ENCODE data around the gene MEGF8.

MEGF8 gene, protein sequence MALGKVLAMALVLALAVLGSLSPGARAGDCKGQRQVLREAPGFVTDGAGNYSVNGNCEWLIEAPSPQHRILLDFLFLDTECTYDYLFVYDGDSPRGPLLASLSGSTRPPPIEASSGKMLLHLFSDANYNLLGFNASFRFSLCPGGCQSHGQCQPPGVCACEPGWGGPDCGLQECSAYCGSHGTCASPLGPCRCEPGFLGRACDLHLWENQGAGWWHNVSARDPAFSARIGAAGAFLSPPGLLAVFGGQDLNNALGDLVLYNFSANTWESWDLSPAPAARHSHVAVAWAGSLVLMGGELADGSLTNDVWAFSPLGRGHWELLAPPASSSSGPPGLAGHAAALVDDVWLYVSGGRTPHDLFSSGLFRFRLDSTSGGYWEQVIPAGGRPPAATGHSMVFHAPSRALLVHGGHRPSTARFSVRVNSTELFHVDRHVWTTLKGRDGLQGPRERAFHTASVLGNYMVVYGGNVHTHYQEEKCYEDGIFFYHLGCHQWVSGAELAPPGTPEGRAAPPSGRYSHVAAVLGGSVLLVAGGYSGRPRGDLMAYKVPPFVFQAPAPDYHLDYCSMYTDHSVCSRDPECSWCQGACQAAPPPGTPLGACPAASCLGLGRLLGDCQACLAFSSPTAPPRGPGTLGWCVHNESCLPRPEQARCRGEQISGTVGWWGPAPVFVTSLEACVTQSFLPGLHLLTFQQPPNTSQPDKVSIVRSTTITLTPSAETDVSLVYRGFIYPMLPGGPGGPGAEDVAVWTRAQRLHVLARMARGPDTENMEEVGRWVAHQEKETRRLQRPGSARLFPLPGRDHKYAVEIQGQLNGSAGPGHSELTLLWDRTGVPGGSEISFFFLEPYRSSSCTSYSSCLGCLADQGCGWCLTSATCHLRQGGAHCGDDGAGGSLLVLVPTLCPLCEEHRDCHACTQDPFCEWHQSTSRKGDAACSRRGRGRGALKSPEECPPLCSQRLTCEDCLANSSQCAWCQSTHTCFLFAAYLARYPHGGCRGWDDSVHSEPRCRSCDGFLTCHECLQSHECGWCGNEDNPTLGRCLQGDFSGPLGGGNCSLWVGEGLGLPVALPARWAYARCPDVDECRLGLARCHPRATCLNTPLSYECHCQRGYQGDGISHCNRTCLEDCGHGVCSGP (N-terminal part only)

DNA sequence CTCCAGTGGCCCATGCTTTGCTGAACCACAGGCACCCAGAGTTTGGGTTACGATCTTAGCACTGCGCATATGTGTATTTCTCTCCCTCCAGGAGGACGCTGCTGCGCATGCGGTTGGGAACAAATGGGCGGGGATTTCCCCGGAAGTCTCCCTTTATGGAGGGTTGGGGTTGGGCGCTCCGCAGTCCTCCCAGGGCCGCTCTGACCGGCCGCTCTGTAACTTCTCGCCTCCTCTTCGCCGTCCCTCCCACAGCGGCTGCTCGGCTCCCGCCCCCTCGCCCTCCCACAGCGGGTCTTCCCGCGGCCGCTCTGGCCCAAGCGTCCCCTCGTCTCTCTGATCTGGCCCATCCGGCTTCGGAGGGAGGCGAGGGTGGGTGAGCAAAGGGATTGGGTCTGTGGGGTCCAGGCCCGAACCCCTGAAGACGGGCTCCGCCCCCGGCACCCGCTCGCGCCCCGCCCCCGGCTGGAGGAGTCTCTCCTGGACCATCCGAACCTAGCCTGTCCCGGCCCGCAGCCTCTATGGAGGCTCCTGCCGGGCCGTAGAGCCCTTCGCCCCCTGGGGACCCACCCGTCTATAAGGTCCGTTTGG is at the start of gene MEGF8:
Gene MEGF8 (plus strand): TSS at position 328 of the 588 bp plus-strand sequence. CDS start 609 bp downstream, outside the sequence.
- DNase-seq (ENCODE audit: extremely low spot score) = peak; percentile 98
- TF ChIP-seq, protein P1, sequence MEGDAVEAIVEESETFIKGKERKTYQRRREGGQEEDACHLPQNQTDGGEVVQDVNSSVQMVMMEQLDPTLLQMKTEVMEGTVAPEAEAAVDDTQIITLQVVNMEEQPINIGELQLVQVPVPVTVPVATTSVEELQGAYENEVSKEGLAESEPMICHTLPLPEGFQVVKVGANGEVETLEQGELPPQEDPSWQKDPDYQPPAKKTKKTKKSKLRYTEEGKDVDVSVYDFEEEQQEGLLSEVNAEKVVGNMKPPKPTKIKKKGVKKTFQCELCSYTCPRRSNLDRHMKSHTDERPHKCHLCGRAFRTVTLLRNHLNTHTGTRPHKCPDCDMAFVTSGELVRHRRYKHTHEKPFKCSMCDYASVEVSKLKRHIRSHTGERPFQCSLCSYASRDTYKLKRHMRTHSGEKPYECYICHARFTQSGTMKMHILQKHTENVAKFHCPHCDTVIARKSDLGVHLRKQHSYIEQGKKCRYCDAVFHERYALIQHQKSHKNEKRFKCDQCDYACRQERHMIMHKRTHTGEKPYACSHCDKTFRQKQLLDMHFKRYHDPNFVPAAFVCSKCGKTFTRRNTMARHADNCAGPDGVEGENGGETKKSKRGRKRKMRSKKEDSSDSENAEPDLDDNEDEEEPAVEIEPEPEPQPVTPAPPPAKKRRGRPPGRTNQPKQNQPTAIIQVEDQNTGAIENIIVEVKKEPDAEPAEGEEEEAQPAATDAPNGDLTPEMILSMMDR (IDR thresholded peaks at IDR 0.05; ENCODE audit: control extremely low read depth, extremely low read depth, low read depth, missing control alignments) = peak; percentile 92
- ChIA-PET POLR2A (no interaction called here), CTCF (no interaction called here)

DNA sequence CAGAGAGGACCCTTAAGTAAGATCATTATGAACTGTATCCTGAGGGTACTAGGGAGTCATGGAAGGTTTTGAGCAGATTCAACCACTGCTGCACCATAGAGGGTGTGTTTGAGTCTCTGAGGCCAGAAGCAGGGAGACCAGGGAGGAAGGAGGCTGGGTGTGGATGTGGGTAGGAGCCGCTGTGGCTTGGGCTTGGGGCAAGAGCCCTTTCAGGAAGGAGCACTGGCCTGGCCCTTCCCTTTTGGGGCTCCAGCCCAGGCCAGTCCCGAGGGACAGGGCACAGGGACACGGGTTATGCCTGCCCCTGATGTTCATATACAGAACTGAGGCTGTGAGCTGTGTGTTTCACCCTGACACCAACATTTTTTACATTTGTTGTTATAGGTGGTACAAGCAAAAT is 49.2 kb upstream of the MEGF8 start:
- DNase-seq (ENCODE audit: extremely low spot score) = no peak
- CTCF ChIA-PET = interaction anchor here (1.1 to 8.0 kb wide), 2 partner anchors 31 to 93 kb away, joined by 3 to 87 read pairs; partner anchors contain the start of gene GSK3A
- POLR2A ChIA-PET = no interaction called here
- TF ChIP-seq, protein P1 (IDR thresholded peaks at IDR 0.05; ENCODE audit: control extremely low read depth, extremely low read depth, low read depth, missing control alignments) = no peak

DNA sequence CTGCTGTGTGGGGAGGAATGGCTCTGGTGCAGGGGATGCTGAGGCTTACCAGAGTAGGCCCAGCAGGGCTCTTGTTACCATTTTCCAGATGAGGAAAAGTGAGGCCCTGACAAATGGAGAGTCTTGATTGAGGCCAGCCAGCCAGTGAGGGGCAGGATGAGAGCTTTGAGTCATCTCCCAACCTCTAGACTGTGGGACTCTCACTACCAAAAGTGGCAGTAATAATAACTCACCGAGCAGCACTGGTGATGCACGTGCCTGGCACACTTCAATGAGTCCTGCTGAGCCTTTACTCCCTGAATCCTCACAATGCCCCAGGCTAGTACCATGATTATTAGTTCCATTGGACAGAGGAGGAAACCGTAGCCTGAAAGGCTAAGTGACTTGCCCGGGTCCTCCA is 48.6 kb upstream of the MEGF8 start:
- CTCF ChIA-PET = interaction anchor here (1.1 to 8.0 kb wide), 3 partner anchors 32 to 144 kb away, joined by 3 to 87 read pairs (median 4); partner anchors contain the start of gene GSK3A
- DNase-seq (ENCODE audit: extremely low spot score) = no peak
- POLR2A ChIA-PET = no interaction called here
- TF ChIP-seq, protein P1 (IDR thresholded peaks at IDR 0.05; ENCODE audit: control extremely low read depth, extremely low read depth, low read depth, missing control alignments) = no peak

DNA sequence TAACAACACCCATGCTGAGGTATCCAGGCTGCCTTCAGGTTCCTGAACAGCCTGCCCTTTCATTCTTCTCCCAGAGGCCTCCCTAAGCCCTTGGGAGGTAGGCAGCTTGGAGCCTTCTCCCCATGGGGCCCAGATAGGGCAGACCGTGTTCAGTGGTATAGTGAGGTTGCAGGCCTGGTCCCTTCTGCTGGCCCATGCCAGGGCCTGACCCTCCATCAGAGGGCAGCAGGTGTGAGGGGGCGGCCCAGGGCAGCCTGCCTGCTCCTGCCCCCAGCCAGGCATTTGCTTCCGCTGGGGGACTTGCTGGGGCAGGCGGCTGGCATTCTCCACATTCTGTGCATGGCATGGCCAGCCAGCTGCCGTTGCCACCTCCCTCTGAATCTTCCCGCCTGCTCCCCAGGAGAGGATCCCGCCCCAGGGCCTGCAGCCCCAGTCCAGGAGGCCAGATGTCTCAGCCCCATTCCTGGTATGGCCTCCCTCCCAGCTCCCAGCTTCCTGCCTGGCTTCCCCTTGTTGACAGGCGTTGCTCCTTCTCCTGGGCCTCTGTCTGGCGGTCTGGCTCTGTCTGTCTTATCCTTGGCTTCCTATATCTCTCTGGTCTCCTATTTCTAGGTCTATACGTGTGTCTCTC is 47.5 kb upstream of the MEGF8 start:
- ChIA-PET CTCF (interaction anchor here (1.1 to 8.0 kb wide), 4 partner anchors 17 to 145 kb away, joined by 4 to 87 read pairs (median 5); partner anchors contain the start of gene GSK3A), POLR2A (no interaction called here)
- DNase-seq (ENCODE audit: extremely low spot score) = no peak

DNA sequence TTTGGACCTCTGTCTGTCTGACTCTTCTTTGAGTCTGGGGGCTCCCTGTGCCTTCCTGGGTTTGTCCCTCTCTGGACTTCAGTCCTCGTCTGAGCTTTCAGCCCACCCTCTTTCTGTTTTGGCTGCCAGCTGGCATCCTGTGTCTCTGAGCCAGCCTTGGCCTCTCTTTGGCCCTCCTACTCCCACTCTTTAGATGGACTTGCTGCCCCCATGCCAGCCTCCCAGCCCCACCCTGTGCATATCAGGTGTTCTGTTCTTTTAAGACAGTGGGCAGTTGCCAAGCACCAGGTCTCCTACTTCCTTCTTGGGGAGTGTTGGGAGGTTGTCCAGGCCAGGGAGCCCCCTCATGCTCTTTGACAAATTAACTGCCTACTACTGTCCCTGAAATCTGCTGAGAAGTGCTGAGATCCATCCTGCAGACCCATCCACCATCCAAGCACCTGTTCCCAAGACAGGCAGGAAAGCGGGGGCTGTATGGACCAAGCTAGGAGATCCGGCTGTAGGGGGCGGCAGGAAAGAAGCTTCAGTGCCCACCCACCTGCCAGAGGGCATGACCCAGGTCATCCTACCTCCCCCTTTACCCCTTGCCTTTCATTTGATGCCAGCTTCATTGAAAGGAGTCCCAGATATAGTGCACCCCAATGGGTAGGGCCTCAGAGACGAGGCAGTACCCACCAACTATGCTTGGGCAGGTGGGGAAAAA is 46.8 kb upstream of the MEGF8 start:
- DNase-seq (ENCODE audit: extremely low spot score) = no peak
- ChIA-PET CTCF (interaction anchor here (0.9 to 8.0 kb wide), 23 partner anchors 8 to 176 kb away, joined by 3 to 87 read pairs (median 5); partner anchors contain the start of genes CIC, ERF, GSK3A and POU2F2), POLR2A (interaction anchor here (1.6 kb wide), 1 partner anchor 8 kb away, joined by 8 read pairs; no protein-coding TSS in a partner anchor)

More for the DNA sequence above, 47.5 kb upstream of the MEGF8 start:
- TF ChIP-seq, protein P1 (IDR thresholded peaks at IDR 0.05; ENCODE audit: control extremely low read depth, extremely low read depth, low read depth, missing control alignments) = no peak

More for the DNA sequence above, 46.8 kb upstream of the MEGF8 start:
- TF ChIP-seq, protein P1 (IDR thresholded peaks at IDR 0.05; ENCODE audit: control extremely low read depth, extremely low read depth, low read depth, missing control alignments) = no peak
